HG03175 (cell line): ENCODE measurements around the gene ITK.

Experiments used
- ATAC-seq: cut with Tn5 transposase; IDR thresholded peaks from one replicate; pipeline ENCODE4 v1.9.1; 2021; ENCODE audit warnings: mild to moderate bottlenecking, moderate library complexity; ENCODE audit not compliant: unreplicated experiment

Gene ITK

DNA sequence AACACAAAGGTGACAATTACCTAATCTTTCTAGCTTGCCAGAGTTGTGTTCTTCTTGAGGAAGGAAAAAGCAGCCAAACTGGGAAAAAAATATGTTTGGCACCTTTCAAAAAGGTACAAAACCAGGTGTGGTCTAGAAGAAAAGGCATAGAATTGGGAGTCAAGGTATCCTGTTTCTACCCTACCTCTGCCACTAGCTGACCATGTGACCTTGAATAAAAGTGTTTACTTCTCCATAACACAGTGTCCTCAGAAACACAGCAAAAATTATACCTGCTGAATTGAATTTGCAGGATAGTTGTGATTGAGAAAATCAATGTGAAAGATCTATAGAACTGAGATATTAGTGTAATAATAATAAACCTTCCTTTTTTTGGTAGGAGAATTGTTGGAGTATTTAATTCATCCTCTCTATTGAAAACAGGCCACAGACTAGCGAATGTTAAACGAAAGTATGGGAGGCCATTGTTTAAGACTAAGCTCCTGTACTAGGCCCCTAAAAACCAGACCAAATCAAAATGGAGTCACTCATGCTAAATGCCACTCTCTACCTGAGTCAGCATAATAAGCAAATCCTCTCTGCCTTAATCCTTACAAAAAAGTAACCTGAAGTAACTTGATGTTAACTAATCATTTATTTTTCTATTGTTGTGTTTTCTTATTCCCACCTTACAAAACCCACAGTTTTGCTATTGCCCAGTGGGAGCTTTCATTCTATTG is 97.8 kb downstream of the ITK start:
- no peak for ATAC-seq

- no peak for ATAC-seq
Measured at GRCh38 chr5:157279605-157280239, 99.1 kb downstream of the ITK start.

- no peak for ATAC-seq
Measured at GRCh38 chr5:157280927-157281326, 100.3 kb downstream of the ITK start.

DNA sequence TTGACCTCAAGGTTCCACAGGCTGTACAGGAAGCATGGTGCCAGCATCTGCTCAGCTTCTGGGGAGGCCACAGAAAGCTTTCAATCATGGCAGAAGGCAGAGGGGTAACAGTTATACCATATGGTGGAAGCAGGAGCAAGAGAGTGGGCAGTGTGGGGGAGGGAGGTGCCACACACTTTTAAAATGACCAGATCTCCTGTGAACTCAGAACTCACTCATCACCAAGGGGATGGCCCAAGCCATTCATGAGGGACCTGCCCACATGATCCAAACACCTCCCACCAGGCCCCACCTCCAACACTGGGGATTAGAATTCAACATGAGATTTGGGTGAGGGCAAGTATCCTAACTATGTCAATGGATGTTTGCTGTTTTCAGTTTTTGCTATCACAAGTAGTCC is 101.5 kb downstream of the ITK start:
- no peak for ATAC-seq

- peak; percentile 100 for ATAC-seq
Measured at GRCh38 chr5:157283434-157283833, 102.8 kb downstream of the ITK start.

DNA sequence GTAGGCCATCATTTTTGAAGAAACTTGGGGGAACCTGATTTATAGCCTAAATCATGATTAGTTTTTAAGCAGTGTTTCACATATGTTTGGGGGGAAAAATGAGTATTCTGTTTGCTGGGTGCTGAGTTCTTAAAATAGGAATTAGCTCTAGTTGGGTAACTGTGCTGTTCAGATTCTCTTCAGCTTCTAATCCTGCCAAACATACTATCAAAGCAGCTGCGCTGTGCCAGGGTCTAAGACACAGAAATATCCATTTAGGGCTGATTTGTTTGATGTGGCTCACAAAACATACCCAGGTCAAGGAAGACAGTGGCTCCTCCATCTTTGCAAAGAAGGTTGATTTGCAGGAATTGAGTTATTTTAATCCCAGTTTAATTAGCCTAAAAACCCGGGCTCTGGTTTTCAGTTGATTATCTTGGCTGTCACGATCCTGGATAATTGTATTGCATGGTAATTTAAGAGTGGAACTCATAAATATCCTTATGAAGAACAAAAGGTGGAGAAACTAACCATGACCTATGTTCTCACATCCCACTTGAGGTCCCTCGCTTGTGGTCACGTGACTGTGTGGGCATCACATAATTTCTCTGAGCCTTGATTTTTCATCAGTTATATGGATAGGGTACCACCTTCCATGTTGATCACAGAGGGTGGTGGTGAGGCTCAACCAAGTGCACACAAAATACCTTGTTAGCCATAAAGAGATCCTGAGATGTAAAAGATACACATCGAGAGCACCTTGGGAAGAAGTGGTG is 104.0 kb downstream of the ITK start:
- no peak for ATAC-seq

DNA sequence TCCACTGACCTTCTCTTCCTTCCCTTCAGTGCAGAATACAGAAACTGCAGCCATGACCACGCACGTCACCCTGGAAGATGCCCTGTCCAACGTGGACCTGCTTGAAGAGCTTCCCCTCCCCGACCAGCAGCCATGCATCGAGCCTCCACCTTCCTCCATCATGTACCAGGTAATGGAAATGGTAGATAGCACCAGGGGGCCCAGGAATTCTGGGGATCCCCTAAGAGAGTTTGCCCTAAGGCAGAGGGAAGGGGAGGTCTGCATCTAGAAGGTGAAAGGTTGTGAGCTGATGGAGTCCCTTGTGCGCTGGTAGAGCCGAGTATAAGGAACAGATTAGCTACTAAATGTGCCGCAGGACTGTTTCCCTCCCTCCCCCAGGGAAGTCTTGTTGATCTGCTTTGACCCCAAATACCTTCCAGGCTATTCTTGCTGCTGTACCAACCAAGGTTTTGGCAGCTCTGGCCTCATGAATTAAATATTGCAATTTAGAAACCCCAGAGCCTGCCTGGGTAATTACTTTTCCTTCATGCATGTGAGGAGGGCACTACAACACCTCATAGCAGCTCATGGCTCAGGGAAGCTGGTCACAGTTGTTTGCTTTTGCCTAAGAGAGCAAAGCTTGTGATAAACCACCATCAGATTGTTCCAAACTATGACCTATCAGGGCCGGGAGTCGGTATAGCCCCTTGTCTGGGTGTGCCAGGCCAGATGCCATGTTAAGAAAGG is 104.8 kb downstream of the ITK start:
- ATAC-seq, result no peak

- ATAC-seq, result no peak
Measured at GRCh38 chr5:157286761-157287211, 106.1 kb downstream of the ITK start.

GRCh38 chr5:157288405-157289163 is 107.9 kb downstream of the ITK start:
- ATAC-seq, result no peak

DNA sequence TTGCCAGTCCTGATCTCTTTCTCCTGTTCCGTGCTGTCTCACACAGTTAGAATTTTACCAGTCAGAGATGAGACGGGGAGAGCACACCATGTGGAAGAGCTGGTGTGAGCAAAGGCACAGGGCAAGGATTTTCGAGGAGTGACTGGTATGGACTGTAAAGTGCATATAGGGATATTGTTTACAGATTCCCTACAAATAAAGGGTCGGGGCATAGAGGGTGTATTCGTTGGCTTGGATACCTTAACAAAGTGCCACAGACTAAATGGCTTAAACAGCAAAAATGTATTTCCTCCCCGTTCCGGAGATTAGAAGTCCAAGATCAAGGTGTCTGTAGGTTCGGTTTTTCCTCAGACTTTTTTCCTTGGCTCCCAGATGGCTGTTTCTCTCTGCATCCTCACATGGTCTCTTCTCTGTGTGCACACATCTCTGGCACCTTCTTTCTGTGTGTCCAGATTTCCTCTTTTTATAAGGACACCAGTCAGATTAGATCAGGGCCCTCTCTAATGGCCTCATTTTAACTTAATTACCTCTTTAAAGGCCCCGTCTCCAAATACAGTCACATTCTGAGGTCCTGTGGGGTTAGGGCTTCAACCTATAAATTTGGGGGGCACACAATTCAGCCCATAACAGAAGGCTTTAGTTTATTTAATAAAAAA is 108.7 kb downstream of the ITK start:
- ATAC-seq, result no peak

GRCh38 chr5:157290156-157290980 is 109.7 kb downstream of the ITK start:
- ATAC-seq, result no peak

- peak; percentile 98 for ATAC-seq
Measured at GRCh38 chr5:157290981-157291711, 110.5 kb downstream of the ITK start.

DNA sequence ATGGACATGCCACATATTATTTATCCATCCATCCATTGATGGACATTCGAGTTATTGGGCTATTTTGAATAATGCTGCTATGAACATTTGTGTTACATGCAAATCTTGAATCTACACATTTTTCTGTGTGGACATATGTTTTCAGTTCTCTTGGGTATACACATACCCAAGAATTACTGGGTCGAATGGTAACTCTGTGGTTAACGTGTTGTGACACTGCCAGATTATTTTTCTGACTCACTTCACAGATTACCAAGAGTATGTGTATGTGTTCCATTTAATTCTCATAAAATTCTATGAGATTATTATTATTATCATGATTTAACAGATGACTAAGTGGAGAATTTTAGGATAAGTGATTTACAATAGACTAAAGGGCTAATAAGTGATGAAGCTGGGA is 112.0 kb downstream of the ITK start:
- ATAC-seq, result no peak

DNA sequence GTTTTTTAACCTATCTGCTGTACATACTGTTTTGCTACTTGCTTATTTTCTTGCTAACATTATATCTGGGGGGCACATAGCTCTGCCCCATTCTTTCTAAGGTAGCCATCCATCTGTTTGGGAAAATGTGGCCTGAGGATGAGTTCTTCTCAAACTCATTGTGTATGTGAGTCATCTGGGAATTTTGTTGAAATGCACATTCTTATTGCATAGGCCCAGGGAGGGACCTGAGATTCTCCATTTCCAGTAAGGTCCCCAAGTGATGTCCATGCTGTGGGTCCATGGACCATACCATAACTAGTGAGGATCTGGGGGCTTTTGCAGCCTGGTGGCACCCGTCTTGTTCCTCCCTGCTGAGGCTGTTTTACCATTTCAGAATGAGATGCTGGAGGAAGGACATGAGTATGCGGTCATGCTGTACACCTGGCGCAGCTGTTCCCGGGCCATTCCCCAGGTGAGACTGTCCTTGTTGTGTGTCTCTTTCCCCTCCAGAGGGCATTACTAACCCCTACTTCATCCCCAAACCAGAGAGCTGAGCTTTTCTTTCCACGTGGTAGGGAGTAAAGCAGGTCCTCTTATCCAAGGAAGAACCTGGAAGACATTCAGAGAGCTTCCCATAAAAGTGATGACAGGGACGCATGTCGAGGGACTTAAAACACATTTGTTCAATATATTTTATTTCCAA is 113.9 kb downstream of the ITK start:
- ATAC-seq, result no peak

- ATAC-seq, result no peak
Measured at GRCh38 chr5:157295247-157295646, 114.6 kb downstream of the ITK start.

DNA sequence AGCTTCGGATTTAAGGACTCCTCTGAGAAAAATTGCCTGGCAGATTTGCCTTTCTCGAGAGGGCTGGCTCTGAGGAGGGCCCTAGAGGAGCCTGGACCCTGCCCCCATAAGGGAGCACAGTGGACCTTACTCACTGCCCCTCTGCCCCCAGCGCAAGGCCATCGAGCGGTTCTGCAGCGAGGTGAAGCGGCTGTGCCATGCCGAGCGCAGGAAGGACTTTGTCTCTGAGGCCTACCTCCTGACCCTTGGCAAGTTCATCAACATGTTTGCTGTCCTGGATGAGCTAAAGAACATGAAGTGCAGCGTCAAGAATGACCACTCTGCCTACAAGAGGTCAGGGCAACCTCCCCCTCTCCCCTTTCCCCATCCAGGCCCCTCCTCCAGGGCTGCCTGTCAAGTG is 119.9 kb downstream of the ITK start:
- no peak for ATAC-seq

DNA sequence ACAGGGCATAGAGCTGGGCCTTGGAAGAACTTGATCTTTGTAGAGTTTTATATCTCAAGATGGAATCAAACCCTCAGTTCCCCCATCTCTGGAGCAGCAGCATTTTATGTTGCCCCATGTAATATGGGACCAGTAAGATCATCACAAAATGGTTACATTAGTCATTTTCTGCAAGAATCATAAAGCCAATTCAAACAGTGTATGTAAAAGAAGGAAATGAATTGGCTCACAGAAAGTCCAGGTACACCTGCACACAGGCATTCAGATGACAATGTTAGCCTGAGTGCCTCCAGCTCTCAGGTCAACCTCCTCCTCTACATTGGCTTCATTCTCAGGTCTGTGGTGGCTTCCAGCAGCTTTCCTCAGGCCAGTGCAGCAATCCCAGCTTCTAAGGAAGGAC is 120.4 kb downstream of the ITK start:
- ATAC-seq, result no peak

GRCh38 chr5:157303023-157303422 is 122.4 kb downstream of the ITK start:
- no peak for ATAC-seq
